Immature natural killer cell (primary cell): ENCODE measurements around the gene NHS. TPM values are rescaled to one million over a fixed set of nuclear protein-coding genes. Genes with fewer than 3 reads are reported as not detected.

Experiments
- DNase-seq, 3 donors: peaks; one replicate each; pipeline ENCODE4 v3.0.0; 2022; ENCODE audit warnings: mixed read lengths in 1 of 3
- H3K27ac Mint-ChIP-seq, 6 donors: one replicate each; pipeline ENCODE4 v1.8.0; 2020; ENCODE audit warnings: mixed read lengths in 6 of 6, mild to moderate bottlenecking in 5 of 6, inconsistent platforms in 4 of 6, moderate library complexity in 3 of 6
- H3K27me3 Mint-ChIP-seq, 3 donors: one replicate each; pipeline ENCODE4 v1.8.0; 2020 to 2021; ENCODE audit warnings: low read depth in 3 of 3, mild to moderate bottlenecking in 3 of 3, mixed read lengths in 3 of 3, moderate library complexity in 3 of 3, inconsistent platforms in 1 of 3
- H3K36me3 Mint-ChIP-seq, 3 donors: one replicate each; pipeline ENCODE4 v1.8.0; 2020; ENCODE audit warnings: mixed read lengths in 3 of 3, inconsistent platforms in 2 of 3, mild to moderate bottlenecking in 2 of 3
- H3K4me1 Mint-ChIP-seq, 2 donors: one replicate each; pipeline ENCODE4 v1.8.0; 2020; ENCODE audit warnings: inconsistent platforms in 2 of 2, mild to moderate bottlenecking in 2 of 2, mixed read lengths in 2 of 2, moderate library complexity in 1 of 2
- H3K4me3 Mint-ChIP-seq, 5 donors: one replicate each; pipeline ENCODE4 v1.8.0; 2020; ENCODE audit warnings: mild to moderate bottlenecking in 5 of 5, mixed read lengths in 5 of 5, inconsistent platforms in 3 of 5, moderate library complexity in 3 of 5
- H3K9me3 Mint-ChIP-seq, 6 donors: one replicate each; pipeline ENCODE4 v1.8.0; 2020; ENCODE audit warnings: mild to moderate bottlenecking in 6 of 6, mixed read lengths in 6 of 6, inconsistent platforms in 4 of 6, moderate library complexity in 3 of 6
- polyA plus RNA-seq, 3 donors: library from polyadenylated mRNA; unstranded; fragments of 300-500 nt; fragmentation: Illumina TruSeq; gene quantifications; one replicate each; pipeline ENCODE4 v1.2.3, GENCODE V29; 2021

Gene NHS
- polyA plus RNA-seq, 3 donors from 2014 or later: 0.87 TPM; not detected in 2

GRCh38 chrX:17531500-17531899 lies 156.5 kb downstream of the NHS start:
- DNase-seq: no peak
- Mint-ChIP-seq H3K27ac (no peak overlapping the region), H3K9me3 (no peaks in the 10 kb centered on the region), H3K36me3 (no peaks in the 10 kb centered on the region), H3K4me1 (peaks cover 0 to under 1% of the 10 kb centered on the region in 2 donors), H3K27me3 (peaks cover 0 to 7% (median 5%) of the 10 kb centered on the region in 3 donors), H3K4me3 (no peak overlapping the region)

- Mint-ChIP-seq H3K27me3 (peaks cover 2 to 9% (median 9%) of the 10 kb centered on the region in 3 donors), H3K27ac (no peak overlapping the region), H3K36me3 (no peaks in the 10 kb centered on the region), H3K4me3 (no peak overlapping the region), H3K4me1 (peaks cover 0 to 8% of the 10 kb centered on the region in 2 donors), H3K9me3 (peaks cover 0 to under 1% (median 0%) of the 10 kb centered on the region in 6 donors)
- peak in 1 of 3 donors; percentile 3 for DNase-seq
Measured at GRCh38 chrX:17535229-17535628, 160.2 kb downstream of the NHS start.

DNA sequence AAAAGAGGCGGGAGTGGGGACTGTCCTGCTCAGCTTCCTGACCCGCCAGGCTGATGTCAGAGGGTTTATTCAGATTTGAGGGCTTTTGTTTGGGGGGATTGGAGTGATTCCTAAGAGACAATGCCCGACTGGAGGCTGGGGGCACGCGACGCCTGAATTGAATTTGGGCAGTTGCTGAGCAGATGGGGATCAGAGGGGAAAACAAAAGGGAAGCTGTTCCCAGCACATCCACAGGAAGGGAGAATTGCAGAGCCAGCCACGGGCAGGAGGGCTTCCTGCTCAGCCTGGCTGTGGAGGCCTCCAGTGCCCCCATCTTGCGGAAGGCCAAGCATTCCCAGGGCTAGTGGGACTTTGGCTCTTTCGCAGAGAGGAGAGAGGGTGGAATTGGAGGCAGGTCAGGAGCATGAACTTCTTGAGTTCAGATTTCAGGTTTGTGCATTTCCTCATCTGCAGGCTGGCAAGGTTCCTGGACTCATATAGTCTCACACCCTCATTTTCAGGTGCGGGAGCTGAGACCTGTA lies 162.8 kb downstream of the NHS start:
- H3K4me3 Mint-ChIP-seq: no peak overlapping the region
- peaks cover 0 to 2% (median 0%) of the 10 kb centered on the region in 6 donors for H3K9me3 Mint-ChIP-seq
- H3K27me3 Mint-ChIP-seq: peaks cover 2 to 12% (median 5%) of the 10 kb centered on the region in 3 donors
- DNase-seq: no peak
- H3K4me1 Mint-ChIP-seq: peaks cover 0 to 8% of the 10 kb centered on the region in 2 donors
- no peak overlapping the region for H3K27ac Mint-ChIP-seq
- H3K36me3 Mint-ChIP-seq: no peaks in the 10 kb centered on the region

DNA sequence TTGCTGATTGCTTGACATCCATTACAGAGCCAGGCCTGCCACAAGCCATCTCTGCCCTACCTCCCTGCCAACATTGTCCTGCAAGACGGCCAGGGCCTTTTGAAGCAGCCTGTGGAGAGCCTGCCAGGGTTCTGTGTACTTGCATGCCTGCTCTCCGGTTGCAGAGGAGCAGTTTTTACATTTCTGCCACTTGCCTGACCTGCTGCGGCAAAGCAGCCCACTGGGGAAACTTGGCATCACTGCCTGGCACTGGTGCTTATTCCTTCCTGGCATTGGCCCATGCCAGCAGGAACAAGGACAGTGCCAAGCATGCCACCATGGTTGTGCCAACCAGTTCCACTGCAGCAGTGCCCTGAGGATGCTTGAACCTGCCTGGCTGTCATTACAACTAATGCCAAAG lies 167.1 kb downstream of the NHS start:
- Mint-ChIP-seq H3K27ac (no peak overlapping the region), H3K4me3 (no peak overlapping the region), H3K4me1 (peaks cover 0 to 1% of the 10 kb centered on the region in 2 donors), H3K27me3 (peaks cover 3 to 6% (median 5%) of the 10 kb centered on the region in 3 donors), H3K36me3 (no peaks in the 10 kb centered on the region), H3K9me3 (peaks cover 0 to 2% (median 0%) of the 10 kb centered on the region in 6 donors)
- no peak for DNase-seq

- H3K36me3 Mint-ChIP-seq: no peaks in the 10 kb centered on the region
- DNase-seq: no peak
- H3K4me1 Mint-ChIP-seq: peaks cover 0 to 14% of the 10 kb centered on the region in 2 donors
- H3K9me3 Mint-ChIP-seq: peaks cover 0 to 2% (median 0%) of the 10 kb centered on the region in 6 donors
- peaks cover 0 to 6% (median 1%) of the 10 kb centered on the region in 3 donors for H3K27me3 Mint-ChIP-seq
- H3K27ac Mint-ChIP-seq: no peak overlapping the region
- H3K4me3 Mint-ChIP-seq: no peak overlapping the region
Measured at GRCh38 chrX:17544821-17545220, 169.8 kb downstream of the NHS start.

DNA sequence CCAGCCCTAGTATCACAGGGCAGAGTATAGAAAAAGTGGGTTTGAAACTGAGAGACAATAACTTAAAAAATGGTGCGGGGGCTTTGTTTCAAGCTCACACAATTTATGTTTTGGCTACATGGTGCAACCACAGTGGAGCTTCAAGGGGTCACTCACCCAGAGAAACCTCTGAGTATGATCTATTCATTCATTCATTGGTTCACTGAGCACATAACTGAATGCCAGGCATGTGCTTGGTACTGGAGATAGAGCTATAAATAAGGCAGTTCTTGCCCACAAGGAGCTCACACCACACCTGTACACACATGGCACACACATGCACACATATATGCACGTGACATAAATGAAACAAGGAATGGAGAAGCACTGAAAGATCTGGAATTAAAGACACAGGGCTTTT lies 171.4 kb downstream of the NHS start:
- DNase-seq: no peak
- no peaks in the 10 kb centered on the region for H3K36me3 Mint-ChIP-seq
- H3K27ac Mint-ChIP-seq: no peak overlapping the region
- peaks cover 0 to 15% of the 10 kb centered on the region in 2 donors for H3K4me1 Mint-ChIP-seq
- no peak overlapping the region for H3K4me3 Mint-ChIP-seq
- H3K9me3 Mint-ChIP-seq: no peaks in the 10 kb centered on the region
- H3K27me3 Mint-ChIP-seq: peaks cover 0 to 8% (median 3%) of the 10 kb centered on the region in 3 donors

- peaks cover 0 to 15% of the 10 kb centered on the region in 2 donors for H3K4me1 Mint-ChIP-seq
- H3K36me3 Mint-ChIP-seq: no peaks in the 10 kb centered on the region
- no peak for DNase-seq
- H3K27ac Mint-ChIP-seq: no peak overlapping the region
- peaks cover 0 to 6% (median 3%) of the 10 kb centered on the region in 3 donors for H3K27me3 Mint-ChIP-seq
- no peak overlapping the region for H3K4me3 Mint-ChIP-seq
- no peaks in the 10 kb centered on the region for H3K9me3 Mint-ChIP-seq
Measured at GRCh38 chrX:17547658-17548057, 172.7 kb downstream of the NHS start.

DNA sequence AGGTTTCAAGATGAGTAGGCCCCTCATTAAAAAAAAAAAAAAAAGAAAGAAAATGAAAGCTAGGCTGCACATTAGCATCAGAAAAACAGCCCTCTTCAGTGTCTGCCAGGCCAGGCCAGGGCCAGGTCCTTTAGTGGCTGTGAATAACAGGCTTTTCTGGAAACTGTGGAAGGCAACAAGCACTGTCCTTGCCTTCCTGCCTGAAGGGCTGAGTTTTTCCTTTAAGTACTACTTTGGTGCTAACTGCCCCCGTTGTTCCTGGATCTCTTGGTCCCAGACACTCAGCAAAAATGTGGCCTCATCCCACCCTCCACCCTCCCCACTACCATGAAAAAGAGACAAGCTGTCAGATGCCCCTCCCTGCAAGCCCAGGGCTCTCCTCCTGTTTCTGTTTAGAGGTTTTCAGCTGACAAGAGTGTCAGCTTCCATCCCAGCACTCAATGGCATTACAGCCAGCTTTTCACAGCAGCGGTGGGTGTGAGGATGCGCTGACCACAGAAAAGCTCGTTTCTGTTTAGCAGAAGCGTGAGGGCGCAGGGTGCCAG lies 174.2 kb downstream of the NHS start:
- DNase-seq: peak; percentile 2 to 23 (median 7)
- Mint-ChIP-seq H3K4me3 (peak overlapping the region in 1 of 5 donors; percentile 70), H3K27me3 (peaks cover 5 to 6% (median 6%) of the 10 kb centered on the region in 3 donors), H3K9me3 (no peaks in the 10 kb centered on the region), H3K36me3 (no peaks in the 10 kb centered on the region), H3K27ac (no peak overlapping the region), H3K4me1 (peaks cover 0 to 15% of the 10 kb centered on the region in 2 donors)

- Mint-ChIP-seq H3K36me3 (no peaks in the 10 kb centered on the region), H3K9me3 (no peaks in the 10 kb centered on the region), H3K27me3 (peaks cover 5 to 6% (median 6%) of the 10 kb centered on the region in 3 donors), H3K27ac (no peak overlapping the region), H3K4me3 (no peak overlapping the region), H3K4me1 (peaks cover 0 to 15% of the 10 kb centered on the region in 2 donors)
- DNase-seq: no peak
Measured at GRCh38 chrX:17550011-17550410, 175.0 kb downstream of the NHS start.

DNA sequence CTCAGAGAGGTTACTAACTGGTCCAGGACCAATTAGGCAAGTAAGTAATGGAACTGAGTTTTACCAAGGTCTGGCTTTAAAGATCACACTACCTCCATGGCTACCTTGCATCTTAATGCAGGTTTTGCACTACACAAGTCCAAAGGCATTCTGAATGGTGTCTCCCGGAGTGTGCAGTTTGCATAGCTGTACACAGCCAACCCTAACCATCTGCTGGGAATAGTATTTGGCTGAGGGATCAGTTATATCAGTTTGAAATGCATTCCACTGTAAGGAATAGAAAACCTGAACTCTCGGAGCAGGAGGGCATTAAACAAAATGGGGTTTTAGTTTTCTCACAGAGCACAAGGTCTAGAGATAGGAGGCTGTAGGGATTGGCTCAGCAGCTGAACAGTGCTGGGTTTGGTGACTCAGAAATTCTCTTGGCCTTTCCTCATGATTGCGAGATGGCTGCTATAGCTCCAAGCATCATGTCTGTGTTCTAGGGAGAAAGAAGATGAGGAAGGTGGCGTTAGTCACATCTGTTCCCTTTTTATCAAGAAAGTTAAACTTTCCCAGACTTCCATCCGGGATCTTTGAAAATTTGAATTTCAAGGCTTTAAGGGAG lies 177.1 kb downstream of the NHS start:
- no peak overlapping the region for H3K4me3 Mint-ChIP-seq

DNA sequence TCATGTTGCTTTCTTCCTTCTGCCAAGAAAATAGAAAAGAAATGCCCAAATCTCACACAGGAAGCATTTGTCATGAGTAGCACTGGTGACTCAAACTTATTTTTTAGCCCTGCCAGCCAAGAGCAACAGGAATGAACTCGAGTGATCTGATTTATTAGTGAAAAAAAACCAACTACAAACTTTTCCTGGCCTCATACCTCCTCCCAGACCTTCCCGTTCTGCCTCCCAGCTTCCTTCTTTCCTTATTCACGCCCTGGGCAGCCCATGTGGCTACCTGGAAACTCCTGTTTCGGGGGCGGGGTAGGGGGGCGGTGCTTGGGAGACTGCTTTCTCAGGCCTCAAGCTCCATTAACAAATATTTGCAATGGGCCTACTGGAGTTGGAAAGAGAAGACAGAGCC lies 178.5 kb downstream of the NHS start:
- no peaks in the 10 kb centered on the region for H3K36me3 Mint-ChIP-seq
- peaks cover 0 to 15% of the 10 kb centered on the region in 2 donors for H3K4me1 Mint-ChIP-seq
- no peak for DNase-seq
- no peak overlapping the region for H3K4me3 Mint-ChIP-seq
- peaks cover 4 to 10% (median 4%) of the 10 kb centered on the region in 3 donors for H3K27me3 Mint-ChIP-seq
- H3K9me3 Mint-ChIP-seq: no peaks in the 10 kb centered on the region
- H3K27ac Mint-ChIP-seq: no peak overlapping the region

More for the DNA sequence above, 177.1 kb downstream of the NHS start:
- no peak for DNase-seq
- Mint-ChIP-seq H3K27me3 (peaks cover 4 to 10% (median 4%) of the 10 kb centered on the region in 3 donors), H3K9me3 (no peaks in the 10 kb centered on the region), H3K36me3 (no peaks in the 10 kb centered on the region), H3K4me1 (peaks cover 0 to 15% of the 10 kb centered on the region in 2 donors), H3K27ac (no peak overlapping the region)

GRCh38 chrX:17553961-17554482 lies 179.0 kb downstream of the NHS start:
- Mint-ChIP-seq H3K9me3 (no peaks in the 10 kb centered on the region), H3K27me3 (peaks cover 4 to 10% (median 4%) of the 10 kb centered on the region in 3 donors), H3K4me1 (peaks cover 0 to 10% of the 10 kb centered on the region in 2 donors), H3K36me3 (no peaks in the 10 kb centered on the region), H3K27ac (no peak overlapping the region), H3K4me3 (no peak overlapping the region)
- DNase-seq: no peak

DNA sequence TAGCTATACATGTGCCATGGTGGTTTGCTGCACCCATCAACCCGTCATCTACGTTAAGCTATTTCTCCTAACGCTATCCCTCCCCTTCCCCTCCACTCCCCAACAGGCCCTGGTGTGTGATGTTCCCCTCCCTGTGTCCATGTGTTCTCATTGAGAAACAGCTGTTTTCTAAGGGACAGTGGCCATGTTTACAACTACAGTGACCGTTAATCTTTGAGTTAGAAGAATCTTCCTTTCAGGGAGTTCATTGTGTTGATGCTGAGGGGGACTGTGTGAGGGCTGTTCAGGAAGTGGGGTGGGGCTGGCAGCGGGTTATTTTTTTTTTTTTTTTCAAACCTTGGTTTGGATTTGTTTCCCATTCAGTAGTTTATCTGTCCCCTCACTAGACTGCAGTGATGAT lies 179.9 kb downstream of the NHS start:
- peaks cover 0 to under 1% of the 10 kb centered on the region in 2 donors for H3K4me1 Mint-ChIP-seq
- H3K36me3 Mint-ChIP-seq: no peaks in the 10 kb centered on the region
- H3K27ac Mint-ChIP-seq: no peak overlapping the region
- H3K27me3 Mint-ChIP-seq: peaks cover 4 to 15% (median 4%) of the 10 kb centered on the region in 3 donors
- no peaks in the 10 kb centered on the region for H3K9me3 Mint-ChIP-seq
- no peak for DNase-seq
- H3K4me3 Mint-ChIP-seq: no peak overlapping the region

GRCh38 chrX:17555846-17556245 lies 180.8 kb downstream of the NHS start:
- H3K9me3 Mint-ChIP-seq: no peaks in the 10 kb centered on the region
- no peak overlapping the region for H3K4me3 Mint-ChIP-seq
- no peak for DNase-seq
- H3K4me1 Mint-ChIP-seq: no peaks in the 10 kb centered on the region
- peaks cover 0 to 18% (median 3%) of the 10 kb centered on the region in 3 donors for H3K27me3 Mint-ChIP-seq
- H3K27ac Mint-ChIP-seq: no peak overlapping the region
- H3K36me3 Mint-ChIP-seq: no peaks in the 10 kb centered on the region
